Neural progenitor cell (in vitro differentiated cells): ENCODE measurements around the gene ABL2. TPM values are rescaled to one million over a fixed set of nuclear protein-coding genes. Genes with fewer than 3 reads are reported as not detected.

ENCODE experiments used
- DNase-seq: peaks from one replicate; pipeline ENCODE4 v3.0.0-alpha.2; 2016; ENCODE audit warnings: low spot score
- H2AFZ ChIP-seq: fragments of 200-600 bp; sonication (generic); replicated peaks from 2 replicates; pipeline ENCODE4 v1.6.1; 2016; ENCODE audit warnings: antibody characterized with exemption
- H3F3A ChIP-seq: fragments of 200-600 bp; sonication (generic); 2 replicates; pipeline ENCODE4 v1.6.1; 2016; ENCODE audit warnings: antibody characterized with exemption, low read depth
- H3K27ac ChIP-seq: fragments of 200-600 bp; sonication (generic); 2 replicates; pipeline ENCODE4 v1.5.1; 2016; ENCODE audit warnings: mild to moderate bottlenecking
- H3K27me3 ChIP-seq: fragments of 200-600 bp; sonication (generic); 2 replicates; pipeline ENCODE4 v1.6.1; 2016; ENCODE audit warnings: mild to moderate bottlenecking, moderate library complexity
- H3K36me3 ChIP-seq: fragments of 200-600 bp; sonication (generic); 2 replicates; pipeline ENCODE4 v1.5.1; 2016
- H3K4me1 ChIP-seq: fragments of 200-600 bp; sonication (generic); 2 replicates; pipeline ENCODE4 v1.6.1; 2016; ENCODE audit warnings: mixed run types
- H3K4me2 ChIP-seq: fragments of 200-600 bp; sonication (generic); 2 replicates; pipeline ENCODE4 v1.6.1; 2016
- H3K4me3 ChIP-seq: fragments of 200-600 bp; sonication (generic); 2 replicates; pipeline ENCODE4 v1.5.1; 2016
- H3K79me2 ChIP-seq: fragments of 200-600 bp; sonication (generic); 2 replicates; pipeline ENCODE4 v1.6.1; 2016; ENCODE audit warnings: low read depth
- H3K9ac ChIP-seq: fragments of 200-600 bp; sonication (generic); 2 replicates; pipeline ENCODE4 v1.6.1; 2016
- H3K9me3 ChIP-seq: fragments of 200-600 bp; sonication (generic); 2 replicates; pipeline ENCODE4 v1.5.1; 2016; ENCODE audit warnings: low read depth
- H4K20me1 ChIP-seq: fragments of 200-600 bp; sonication (generic); 2 replicates; pipeline ENCODE4 v1.6.1; 2016; ENCODE audit warnings: low read depth
- H3K27ac Mint-ChIP-seq: 3 replicates; pipeline ENCODE4 v1.8.0; 2021; ENCODE audit warnings: mixed read lengths
- H3K27me3 Mint-ChIP-seq: 2 replicates; pipeline ENCODE4 v1.8.0; 2022; ENCODE audit warnings: low read depth, mild to moderate bottlenecking, inconsistent platforms, moderate library complexity, mixed read lengths; ENCODE audit not compliant: insufficient read depth
- H3K36me3 Mint-ChIP-seq: 3 replicates; pipeline ENCODE4 v1.8.0; 2021; ENCODE audit warnings: mixed read lengths
- H3K4me1 Mint-ChIP-seq: 3 replicates; pipeline ENCODE4 v1.8.0; 2021; ENCODE audit warnings: mixed read lengths
- H3K4me3 Mint-ChIP-seq: 3 replicates; pipeline ENCODE4 v1.8.0; 2021; ENCODE audit warnings: mild to moderate bottlenecking, moderate library complexity, mixed read lengths
- H3K9me3 Mint-ChIP-seq: 3 replicates; pipeline ENCODE4 v1.8.0; 2020; ENCODE audit warnings: mixed read lengths
- CTCF ChIP-seq: fragments of 200-600 bp; sonication (generic); IDR thresholded peaks from 2 replicates; pipeline ENCODE4 v1.5.1; 2017; ENCODE audit warnings: antibody characterized with exemption, mild to moderate bottlenecking
- EZH2 ChIP-seq: fragments of 200-600 bp; sonication (generic); IDR thresholded peaks from 2 replicates; pipeline ENCODE4 v1.6.1; 2017; ENCODE audit warnings: antibody characterized with exemption, mild to moderate bottlenecking, moderate library complexity
- EZH2phosphoT487 ChIP-seq: fragments of 200-600 bp; sonication (generic); IDR thresholded peaks from 2 replicates; pipeline ENCODE4 v1.6.1; 2017; ENCODE audit warnings: antibody characterized with exemption
- total RNA-seq: library from RNA; depleted of rRNA; stranded (reverse); fragments of >200 nt; gene quantifications from 2 replicates; pipeline ENCODE4 v1.2.3, GENCODE V29; 2015; ENCODE audit warnings: low replicate concordance

The ABL2 gene
- total RNA-seq, 1 donor from 2014 or later, result 17.9 TPM

GRCh38 chr1:179169616-179170467 lies 59.6 kb downstream of the ABL2 start:
- no peak overlapping the region for H3K9ac ChIP-seq
- H3K4me3 ChIP-seq, result no peak overlapping the region
- H3K27me3 ChIP-seq, result no peaks in the 10 kb centered on the region
- Mint-ChIP-seq H3K4me1 (no peaks in the 10 kb centered on the region), H3K9me3 (no peaks in the 10 kb centered on the region), H3K36me3 (no peaks in the 10 kb centered on the region), H3K27me3 (no peaks in the 10 kb centered on the region), H3K27ac (no peak overlapping the region), H3K4me3 (no peak overlapping the region)
- no peaks in the 10 kb centered on the region for H3K9me3 ChIP-seq
- peaks cover 74% of the 10 kb centered on the region for H3K79me2 ChIP-seq
- H2AFZ ChIP-seq, result no peak overlapping the region
- no peak overlapping the region for H3K4me2 ChIP-seq
- H3K27ac ChIP-seq, result no peak overlapping the region
- DNase-seq, result no peak
- no peaks in the 10 kb centered on the region for H3F3A ChIP-seq
- TF ChIP-seq CTCF, result no peak
- TF ChIP-seq EZH2phosphoT487, result no peak
- no peak for TF ChIP-seq EZH2
- H3K4me1 ChIP-seq, result no peaks in the 10 kb centered on the region
- peaks cover 17% of the 10 kb centered on the region for H4K20me1 ChIP-seq
- no peaks in the 10 kb centered on the region for H3K36me3 ChIP-seq

DNA sequence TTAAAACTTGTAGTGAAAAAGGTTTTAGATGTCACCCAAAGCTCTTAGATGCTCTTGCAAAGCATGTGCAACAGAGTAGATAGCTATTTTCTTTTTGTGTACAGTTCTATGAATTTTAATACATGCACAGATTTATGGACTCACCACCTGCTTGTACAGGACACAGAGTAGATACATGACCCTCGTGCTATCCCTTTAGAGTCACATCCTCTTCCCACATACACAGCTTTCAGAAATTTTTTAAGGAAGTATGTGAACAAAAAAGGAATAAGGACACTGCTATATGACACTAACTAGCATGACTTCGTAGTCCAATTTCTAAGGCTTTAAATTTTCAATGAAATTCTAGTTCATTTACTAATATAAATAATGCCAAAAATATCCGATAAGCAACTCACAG lies 60.9 kb downstream of the ABL2 start:
- H3K9ac ChIP-seq, result no peak overlapping the region
- no peaks in the 10 kb centered on the region for H3K36me3 ChIP-seq
- Mint-ChIP-seq H3K4me1 (no peaks in the 10 kb centered on the region), H3K36me3 (no peaks in the 10 kb centered on the region), H3K27ac (no peak overlapping the region), H3K27me3 (no peaks in the 10 kb centered on the region), H3K9me3 (no peaks in the 10 kb centered on the region), H3K4me3 (no peak overlapping the region)
- H3K4me1 ChIP-seq, result no peaks in the 10 kb centered on the region
- H3K27me3 ChIP-seq, result no peaks in the 10 kb centered on the region
- no peak for DNase-seq
- H4K20me1 ChIP-seq, result peaks cover 20% of the 10 kb centered on the region
- H2AFZ ChIP-seq, result no peak overlapping the region
- no peaks in the 10 kb centered on the region for H3F3A ChIP-seq
- H3K27ac ChIP-seq, result no peak overlapping the region
- no peak overlapping the region for H3K4me2 ChIP-seq
- no peak for TF ChIP-seq EZH2
- no peak for TF ChIP-seq EZH2phosphoT487
- no peak for TF ChIP-seq CTCF
- H3K9me3 ChIP-seq, result no peaks in the 10 kb centered on the region
- no peak overlapping the region for H3K4me3 ChIP-seq
- H3K79me2 ChIP-seq, result peaks cover 74% of the 10 kb centered on the region

GRCh38 chr1:179167955-179168354 lies 61.5 kb downstream of the ABL2 start:
- no peak overlapping the region for H3K9ac ChIP-seq
- TF ChIP-seq CTCF, result no peak
- TF ChIP-seq EZH2phosphoT487, result no peak
- no peak for TF ChIP-seq EZH2
- Mint-ChIP-seq H3K27ac (no peak overlapping the region), H3K27me3 (no peaks in the 10 kb centered on the region), H3K9me3 (no peaks in the 10 kb centered on the region), H3K4me1 (no peaks in the 10 kb centered on the region), H3K36me3 (no peaks in the 10 kb centered on the region), H3K4me3 (no peak overlapping the region)
- no peaks in the 10 kb centered on the region for H3K9me3 ChIP-seq
- peaks cover 20% of the 10 kb centered on the region for H4K20me1 ChIP-seq
- H3K27me3 ChIP-seq, result no peaks in the 10 kb centered on the region
- H3K27ac ChIP-seq, result no peak overlapping the region
- DNase-seq, result no peak
- H2AFZ ChIP-seq, result no peak overlapping the region
- H3F3A ChIP-seq, result no peaks in the 10 kb centered on the region
- H3K4me1 ChIP-seq, result no peaks in the 10 kb centered on the region
- H3K79me2 ChIP-seq, result peaks cover 77% of the 10 kb centered on the region
- no peaks in the 10 kb centered on the region for H3K36me3 ChIP-seq
- no peak overlapping the region for H3K4me2 ChIP-seq
- no peak overlapping the region for H3K4me3 ChIP-seq
